HEK293 (cell line): ENCODE data around the gene RPSA.

Source experiments
- HOXD13 ChIP-seq: sonication (generic); formaldehyde crosslinking; IDR thresholded peaks from 2 replicates; pipeline ENCODE4 v1.8.0; 2022; ENCODE audit warnings: missing genetic modification reagents, borderline replicate concordance
- IKZF3 ChIP-seq: fragments of 450-650 bp; IDR thresholded peaks from 2 replicates; pipeline ENCODE4 v1.5.0; 2018; ENCODE audit warnings: missing biosample characterization, mild to moderate bottlenecking, missing genetic modification characterization, moderate library complexity
- KLF1 ChIP-seq: fragments of 450-650 bp; formaldehyde crosslinking; IDR thresholded peaks from 2 replicates; pipeline ENCODE4 v1.5.1; 2016; ENCODE audit warnings: missing biosample characterization, missing genetic modification characterization
- OSR2 ChIP-seq: fragments of 450-650 bp; formaldehyde crosslinking; IDR thresholded peaks from 2 replicates; pipeline ENCODE4 v1.5.1; 2016; ENCODE audit warnings: missing biosample characterization, missing genetic modification characterization
- ZBTB20 ChIP-seq: fragments of 450-650 bp; formaldehyde crosslinking; IDR thresholded peaks from 2 replicates; pipeline ENCODE4 v1.5.1; 2016; ENCODE audit warnings: missing biosample characterization, missing genetic modification characterization
- ZBTB21 ChIP-seq: fragments of 450-650 bp; formaldehyde crosslinking; IDR thresholded peaks from 2 replicates; pipeline ENCODE4 v1.5.1; 2017; ENCODE audit warnings: missing biosample characterization, missing genetic modification characterization
- ZEB2 ChIP-seq: fragments of 450-650 bp; formaldehyde crosslinking; IDR thresholded peaks from 2 replicates; pipeline ENCODE4 v1.5.1; 2016; ENCODE audit warnings: missing biosample characterization, missing genetic modification characterization
- ZFP69B ChIP-seq: fragments of 450-650 bp; formaldehyde crosslinking; IDR thresholded peaks from 2 replicates; pipeline ENCODE4 v1.5.1; 2016; ENCODE audit warnings: missing biosample characterization, missing genetic modification characterization
- ZIC2 ChIP-seq: fragments of 450-650 bp; formaldehyde crosslinking; IDR thresholded peaks from 2 replicates; pipeline ENCODE4 v1.5.1; 2016; ENCODE audit warnings: missing biosample characterization, missing genetic modification characterization
- ZNF169 ChIP-seq: fragments of 450-650 bp; formaldehyde crosslinking; IDR thresholded peaks from 2 replicates; pipeline ENCODE4 v1.5.1; 2016; ENCODE audit warnings: missing biosample characterization, missing genetic modification characterization
- ZNF302 ChIP-seq: fragments of 450-650 bp; formaldehyde crosslinking; IDR thresholded peaks from 2 replicates; pipeline ENCODE4 v1.5.1; 2016; ENCODE audit warnings: missing biosample characterization, missing genetic modification characterization, low read depth
- ZNF37A ChIP-seq: fragments of 450-650 bp; IDR thresholded peaks from 2 replicates; pipeline ENCODE4 v1.5.1; 2018; ENCODE audit warnings: missing biosample characterization, missing genetic modification characterization
- ZNF776 ChIP-seq: fragments of 450-650 bp; formaldehyde crosslinking; IDR thresholded peaks from 2 replicates; pipeline ENCODE4 v1.5.0; 2017; ENCODE audit warnings: missing biosample characterization, missing genetic modification characterization, borderline replicate concordance
- TF ChIP-seq, protein P1 (sequence below): fragments of 450-650 bp; formaldehyde crosslinking; IDR thresholded peaks from 2 replicates; pipeline ENCODE4 v1.5.1; 2016; ENCODE audit warnings: missing biosample characterization, missing genetic modification characterization
- TF ChIP-seq, protein P2 (sequence below): fragments of 450-650 bp; formaldehyde crosslinking; IDR thresholded peaks from 2 replicates; pipeline ENCODE4 v1.5.1; 2016; ENCODE audit warnings: missing biosample characterization, missing genetic modification characterization, borderline replicate concordance
- TF ChIP-seq, protein P3 (sequence below): fragments of 450-650 bp; formaldehyde crosslinking; IDR thresholded peaks from 2 replicates; pipeline ENCODE4 v1.5.1; 2016; ENCODE audit warnings: missing biosample characterization, missing genetic modification characterization, borderline replicate concordance
- TF ChIP-seq, protein P4 (sequence below): fragments of 450-650 bp; formaldehyde crosslinking; IDR thresholded peaks from 2 replicates; pipeline ENCODE4 v1.5.1; 2017; ENCODE audit warnings: missing biosample characterization, missing genetic modification characterization
- TF ChIP-seq, protein P5 (sequence below): fragments of 450-650 bp; formaldehyde crosslinking; IDR thresholded peaks from 2 replicates; pipeline ENCODE4 v1.5.1; 2016; ENCODE audit warnings: missing biosample characterization, missing genetic modification characterization
- TF ChIP-seq, protein P6 (sequence below): fragments of 450-650 bp; formaldehyde crosslinking; IDR thresholded peaks from 2 replicates; pipeline ENCODE4 v1.5.1; 2016; ENCODE audit warnings: missing biosample characterization, missing genetic modification characterization

RPSA gene

DNA sequence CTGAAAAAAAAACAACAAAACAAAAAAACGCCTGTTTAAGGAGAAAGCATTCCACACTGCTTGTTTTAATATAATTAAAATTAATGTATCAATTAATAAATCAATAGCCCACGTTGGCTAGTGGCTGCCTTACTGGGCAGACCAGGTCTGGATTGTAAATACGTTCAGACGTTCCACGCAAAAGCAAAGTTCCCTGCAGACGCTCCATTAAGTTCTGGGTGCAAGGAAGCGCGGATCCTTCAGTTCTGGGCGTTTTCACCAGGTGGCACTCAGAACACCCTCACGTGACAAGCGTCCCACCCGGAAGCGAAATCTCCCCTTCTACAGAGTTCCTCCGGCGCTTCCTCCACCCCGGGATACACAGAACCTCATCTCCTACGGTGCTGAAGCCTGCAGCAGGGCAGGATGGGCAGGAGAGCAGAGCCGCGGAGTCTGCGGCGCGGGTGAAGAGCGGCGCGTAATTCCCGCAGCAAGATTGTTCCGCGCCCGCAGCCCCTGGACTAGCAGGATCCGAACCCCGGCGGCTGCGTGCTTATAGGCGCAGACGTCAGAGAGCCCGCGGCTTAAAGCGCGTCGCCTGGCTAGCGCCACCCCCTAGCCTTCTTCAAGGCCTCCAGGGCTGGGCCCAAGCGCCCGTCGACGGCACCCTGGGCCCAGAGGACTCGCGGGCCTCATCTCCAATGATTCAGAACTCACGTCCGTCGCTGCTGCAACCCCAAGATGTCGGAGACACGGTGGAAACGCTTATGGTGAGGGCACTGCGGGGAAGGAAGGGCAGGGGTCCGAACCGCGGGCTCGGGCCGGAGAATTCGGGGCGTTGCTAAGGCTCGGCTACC, 23.3 kb upstream of the RPSA start, which contains the start of gene SLC25A38 (continued):
- TF ChIP-seq, protein P1, sequence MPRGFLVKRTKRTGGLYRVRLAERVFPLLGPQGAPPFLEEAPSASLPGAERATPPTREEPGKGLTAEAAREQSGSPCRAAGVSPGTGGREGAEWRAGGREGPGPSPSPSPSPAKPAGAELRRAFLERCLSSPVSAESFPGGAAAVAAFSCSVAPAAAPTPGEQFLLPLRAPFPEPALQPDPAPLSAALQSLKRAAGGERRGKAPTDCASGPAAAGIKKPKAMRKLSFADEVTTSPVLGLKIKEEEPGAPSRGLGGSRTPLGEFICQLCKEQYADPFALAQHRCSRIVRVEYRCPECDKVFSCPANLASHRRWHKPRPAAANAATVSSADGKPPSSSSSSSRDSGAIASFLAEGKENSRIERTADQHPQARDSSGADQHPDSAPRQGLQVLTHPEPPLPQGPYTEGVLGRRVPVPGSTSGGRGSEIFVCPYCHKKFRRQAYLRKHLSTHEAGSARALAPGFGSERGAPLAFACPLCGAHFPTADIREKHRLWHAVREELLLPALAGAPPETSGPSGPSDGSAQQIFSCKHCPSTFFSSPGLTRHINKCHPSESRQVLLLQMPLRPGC: peak; percentile 2; the same call in 1 of the 2 replicates
- peak; percentile 73; the same call in 1 of the 2 replicates for TF ChIP-seq ZBTB20
- TF ChIP-seq, protein P2, sequence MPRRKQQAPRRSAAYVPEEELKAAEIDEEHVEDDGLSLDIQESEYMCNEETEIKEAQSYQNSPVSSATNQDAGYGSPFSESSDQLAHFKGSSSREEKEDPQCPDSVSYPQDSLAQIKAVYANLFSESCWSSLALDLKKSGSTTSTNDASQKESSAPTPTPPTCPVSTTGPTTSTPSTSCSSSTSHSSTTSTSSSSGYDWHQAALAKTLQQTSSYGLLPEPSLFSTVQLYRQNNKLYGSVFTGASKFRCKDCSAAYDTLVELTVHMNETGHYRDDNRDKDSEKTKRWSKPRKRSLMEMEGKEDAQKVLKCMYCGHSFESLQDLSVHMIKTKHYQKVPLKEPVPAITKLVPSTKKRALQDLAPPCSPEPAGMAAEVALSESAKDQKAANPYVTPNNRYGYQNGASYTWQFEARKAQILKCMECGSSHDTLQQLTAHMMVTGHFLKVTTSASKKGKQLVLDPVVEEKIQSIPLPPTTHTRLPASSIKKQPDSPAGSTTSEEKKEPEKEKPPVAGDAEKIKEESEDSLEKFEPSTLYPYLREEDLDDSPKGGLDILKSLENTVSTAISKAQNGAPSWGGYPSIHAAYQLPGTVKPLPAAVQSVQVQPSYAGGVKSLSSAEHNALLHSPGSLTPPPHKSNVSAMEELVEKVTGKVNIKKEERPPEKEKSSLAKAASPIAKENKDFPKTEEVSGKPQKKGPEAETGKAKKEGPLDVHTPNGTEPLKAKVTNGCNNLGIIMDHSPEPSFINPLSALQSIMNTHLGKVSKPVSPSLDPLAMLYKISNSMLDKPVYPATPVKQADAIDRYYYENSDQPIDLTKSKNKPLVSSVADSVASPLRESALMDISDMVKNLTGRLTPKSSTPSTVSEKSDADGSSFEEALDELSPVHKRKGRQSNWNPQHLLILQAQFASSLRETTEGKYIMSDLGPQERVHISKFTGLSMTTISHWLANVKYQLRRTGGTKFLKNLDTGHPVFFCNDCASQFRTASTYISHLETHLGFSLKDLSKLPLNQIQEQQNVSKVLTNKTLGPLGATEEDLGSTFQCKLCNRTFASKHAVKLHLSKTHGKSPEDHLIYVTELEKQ (tag by site-specific recombination): no peak
- TF ChIP-seq ZNF302 (tag by site-specific recombination): no peak
- TF ChIP-seq, protein P3, sequence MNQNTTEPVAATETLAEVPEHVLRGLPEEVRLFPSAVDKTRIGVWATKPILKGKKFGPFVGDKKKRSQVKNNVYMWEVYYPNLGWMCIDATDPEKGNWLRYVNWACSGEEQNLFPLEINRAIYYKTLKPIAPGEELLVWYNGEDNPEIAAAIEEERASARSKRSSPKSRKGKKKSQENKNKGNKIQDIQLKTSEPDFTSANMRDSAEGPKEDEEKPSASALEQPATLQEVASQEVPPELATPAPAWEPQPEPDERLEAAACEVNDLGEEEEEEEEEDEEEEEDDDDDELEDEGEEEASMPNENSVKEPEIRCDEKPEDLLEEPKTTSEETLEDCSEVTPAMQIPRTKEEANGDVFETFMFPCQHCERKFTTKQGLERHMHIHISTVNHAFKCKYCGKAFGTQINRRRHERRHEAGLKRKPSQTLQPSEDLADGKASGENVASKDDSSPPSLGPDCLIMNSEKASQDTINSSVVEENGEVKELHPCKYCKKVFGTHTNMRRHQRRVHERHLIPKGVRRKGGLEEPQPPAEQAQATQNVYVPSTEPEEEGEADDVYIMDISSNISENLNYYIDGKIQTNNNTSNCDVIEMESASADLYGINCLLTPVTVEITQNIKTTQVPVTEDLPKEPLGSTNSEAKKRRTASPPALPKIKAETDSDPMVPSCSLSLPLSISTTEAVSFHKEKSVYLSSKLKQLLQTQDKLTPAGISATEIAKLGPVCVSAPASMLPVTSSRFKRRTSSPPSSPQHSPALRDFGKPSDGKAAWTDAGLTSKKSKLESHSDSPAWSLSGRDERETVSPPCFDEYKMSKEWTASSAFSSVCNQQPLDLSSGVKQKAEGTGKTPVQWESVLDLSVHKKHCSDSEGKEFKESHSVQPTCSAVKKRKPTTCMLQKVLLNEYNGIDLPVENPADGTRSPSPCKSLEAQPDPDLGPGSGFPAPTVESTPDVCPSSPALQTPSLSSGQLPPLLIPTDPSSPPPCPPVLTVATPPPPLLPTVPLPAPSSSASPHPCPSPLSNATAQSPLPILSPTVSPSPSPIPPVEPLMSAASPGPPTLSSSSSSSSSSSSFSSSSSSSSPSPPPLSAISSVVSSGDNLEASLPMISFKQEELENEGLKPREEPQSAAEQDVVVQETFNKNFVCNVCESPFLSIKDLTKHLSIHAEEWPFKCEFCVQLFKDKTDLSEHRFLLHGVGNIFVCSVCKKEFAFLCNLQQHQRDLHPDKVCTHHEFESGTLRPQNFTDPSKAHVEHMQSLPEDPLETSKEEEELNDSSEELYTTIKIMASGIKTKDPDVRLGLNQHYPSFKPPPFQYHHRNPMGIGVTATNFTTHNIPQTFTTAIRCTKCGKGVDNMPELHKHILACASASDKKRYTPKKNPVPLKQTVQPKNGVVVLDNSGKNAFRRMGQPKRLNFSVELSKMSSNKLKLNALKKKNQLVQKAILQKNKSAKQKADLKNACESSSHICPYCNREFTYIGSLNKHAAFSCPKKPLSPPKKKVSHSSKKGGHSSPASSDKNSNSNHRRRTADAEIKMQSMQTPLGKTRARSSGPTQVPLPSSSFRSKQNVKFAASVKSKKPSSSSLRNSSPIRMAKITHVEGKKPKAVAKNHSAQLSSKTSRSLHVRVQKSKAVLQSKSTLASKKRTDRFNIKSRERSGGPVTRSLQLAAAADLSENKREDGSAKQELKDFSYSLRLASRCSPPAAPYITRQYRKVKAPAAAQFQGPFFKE (tag by site-specific recombination): no peak
- no peak for TF ChIP-seq ZIC2 (tag by site-specific recombination)
- TF ChIP-seq, protein P4, sequence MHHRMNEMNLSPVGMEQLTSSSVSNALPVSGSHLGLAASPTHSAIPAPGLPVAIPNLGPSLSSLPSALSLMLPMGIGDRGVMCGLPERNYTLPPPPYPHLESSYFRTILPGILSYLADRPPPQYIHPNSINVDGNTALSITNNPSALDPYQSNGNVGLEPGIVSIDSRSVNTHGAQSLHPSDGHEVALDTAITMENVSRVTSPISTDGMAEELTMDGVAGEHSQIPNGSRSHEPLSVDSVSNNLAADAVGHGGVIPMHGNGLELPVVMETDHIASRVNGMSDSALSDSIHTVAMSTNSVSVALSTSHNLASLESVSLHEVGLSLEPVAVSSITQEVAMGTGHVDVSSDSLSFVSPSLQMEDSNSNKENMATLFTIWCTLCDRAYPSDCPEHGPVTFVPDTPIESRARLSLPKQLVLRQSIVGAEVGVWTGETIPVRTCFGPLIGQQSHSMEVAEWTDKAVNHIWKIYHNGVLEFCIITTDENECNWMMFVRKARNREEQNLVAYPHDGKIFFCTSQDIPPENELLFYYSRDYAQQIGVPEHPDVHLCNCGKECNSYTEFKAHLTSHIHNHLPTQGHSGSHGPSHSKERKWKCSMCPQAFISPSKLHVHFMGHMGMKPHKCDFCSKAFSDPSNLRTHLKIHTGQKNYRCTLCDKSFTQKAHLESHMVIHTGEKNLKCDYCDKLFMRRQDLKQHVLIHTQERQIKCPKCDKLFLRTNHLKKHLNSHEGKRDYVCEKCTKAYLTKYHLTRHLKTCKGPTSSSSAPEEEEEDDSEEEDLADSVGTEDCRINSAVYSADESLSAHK (tag by site-specific recombination): no peak; the same call in 1 of the 2 replicates
- TF ChIP-seq IKZF3: peak; percentile 55; the same call in 1 of the 2 replicates
- no peak for TF ChIP-seq ZEB2 (tag by site-specific recombination)
- TF ChIP-seq, protein P5, sequence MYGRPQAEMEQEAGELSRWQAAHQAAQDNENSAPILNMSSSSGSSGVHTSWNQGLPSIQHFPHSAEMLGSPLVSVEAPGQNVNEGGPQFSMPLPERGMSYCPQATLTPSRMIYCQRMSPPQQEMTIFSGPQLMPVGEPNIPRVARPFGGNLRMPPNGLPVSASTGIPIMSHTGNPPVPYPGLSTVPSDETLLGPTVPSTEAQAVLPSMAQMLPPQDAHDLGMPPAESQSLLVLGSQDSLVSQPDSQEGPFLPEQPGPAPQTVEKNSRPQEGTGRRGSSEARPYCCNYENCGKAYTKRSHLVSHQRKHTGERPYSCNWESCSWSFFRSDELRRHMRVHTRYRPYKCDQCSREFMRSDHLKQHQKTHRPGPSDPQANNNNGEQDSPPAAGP (tag by site-specific recombination): 0 out of 2 replicates have a peak, but pooled peaks have one; percentile 5
- TF ChIP-seq, protein P6, sequence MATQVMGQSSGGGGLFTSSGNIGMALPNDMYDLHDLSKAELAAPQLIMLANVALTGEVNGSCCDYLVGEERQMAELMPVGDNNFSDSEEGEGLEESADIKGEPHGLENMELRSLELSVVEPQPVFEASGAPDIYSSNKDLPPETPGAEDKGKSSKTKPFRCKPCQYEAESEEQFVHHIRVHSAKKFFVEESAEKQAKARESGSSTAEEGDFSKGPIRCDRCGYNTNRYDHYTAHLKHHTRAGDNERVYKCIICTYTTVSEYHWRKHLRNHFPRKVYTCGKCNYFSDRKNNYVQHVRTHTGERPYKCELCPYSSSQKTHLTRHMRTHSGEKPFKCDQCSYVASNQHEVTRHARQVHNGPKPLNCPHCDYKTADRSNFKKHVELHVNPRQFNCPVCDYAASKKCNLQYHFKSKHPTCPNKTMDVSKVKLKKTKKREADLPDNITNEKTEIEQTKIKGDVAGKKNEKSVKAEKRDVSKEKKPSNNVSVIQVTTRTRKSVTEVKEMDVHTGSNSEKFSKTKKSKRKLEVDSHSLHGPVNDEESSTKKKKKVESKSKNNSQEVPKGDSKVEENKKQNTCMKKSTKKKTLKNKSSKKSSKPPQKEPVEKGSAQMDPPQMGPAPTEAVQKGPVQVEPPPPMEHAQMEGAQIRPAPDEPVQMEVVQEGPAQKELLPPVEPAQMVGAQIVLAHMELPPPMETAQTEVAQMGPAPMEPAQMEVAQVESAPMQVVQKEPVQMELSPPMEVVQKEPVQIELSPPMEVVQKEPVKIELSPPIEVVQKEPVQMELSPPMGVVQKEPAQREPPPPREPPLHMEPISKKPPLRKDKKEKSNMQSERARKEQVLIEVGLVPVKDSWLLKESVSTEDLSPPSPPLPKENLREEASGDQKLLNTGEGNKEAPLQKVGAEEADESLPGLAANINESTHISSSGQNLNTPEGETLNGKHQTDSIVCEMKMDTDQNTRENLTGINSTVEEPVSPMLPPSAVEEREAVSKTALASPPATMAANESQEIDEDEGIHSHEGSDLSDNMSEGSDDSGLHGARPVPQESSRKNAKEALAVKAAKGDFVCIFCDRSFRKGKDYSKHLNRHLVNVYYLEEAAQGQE (tag by site-specific recombination): no peak
- TF ChIP-seq ZFP69B (tag by site-specific recombination): peak; percentile 72
- no peak for TF ChIP-seq OSR2 (tag by site-specific recombination)
- TF ChIP-seq ZNF169 (tag by site-specific recombination): no peak
- no peak for TF ChIP-seq KLF1 (tag by site-specific recombination)
- no peak for TF ChIP-seq ZNF37A (tag by site-specific recombination)
- TF ChIP-seq ZBTB21 (tag by site-specific recombination): peak; percentile 52; the same call in 1 of the 2 replicates
- TF ChIP-seq HOXD13: no peak
- no peak for TF ChIP-seq ZNF776 (tag by site-specific recombination)
